Breast epithelium (tissue), 4 donors: ENCODE results near the gene LSM3. TPM values are rescaled to one million over a fixed set of nuclear protein-coding genes. Genes with fewer than 3 reads are reported as not detected.
"Not testable (repeated sequence)": the region's sequence is repeated elsewhere in the genome, so short reads cannot be mapped to it uniquely, and the experiment has no call there.

Experiments used
- DNase-seq, 2 donors: peaks; one replicate each; pipeline ENCODE4 v3.0.0-alpha.2; 2019; ENCODE audit warnings: low spot score in 2 of 2
- H3K27ac ChIP-seq, 2 donors: fragments of 200-600 bp; sonication (generic) in 1 of 2; one replicate each; pipeline ENCODE4 v1.5.1; 2016 to 2019; ENCODE audit warnings: mild to moderate bottlenecking in 1 of 2
- H3K27me3 ChIP-seq, 2 donors: fragments of 200-600 bp; sonication (generic) in 1 of 2; one replicate each; pipeline versions ENCODE4 v1.5.1 to v1.6.0; 2017 to 2019; ENCODE audit warnings: control low read depth in 1 of 2, mild to moderate bottlenecking in 1 of 2
- H3K36me3 ChIP-seq: fragments of 200-600 bp; one replicate; pipeline ENCODE4 v1.5.1; 2019
- H3K4me1 ChIP-seq, 2 donors: fragments of 200-600 bp; sonication (generic); one replicate each; pipeline ENCODE4 v1.5.1; 2016 to 2019; ENCODE audit warnings: control low read depth in 1 of 2
- H3K4me3 ChIP-seq, 3 donors: fragments of 200-600 bp; sonication (generic); 1 replicate in 2 of 3; 2 replicates in 1 of 3; pipeline ENCODE4 v1.5.1; 2016 to 2019; ENCODE audit warnings: mild to moderate bottlenecking in 3 of 3, moderate library complexity in 2 of 3
- H3K9me3 ChIP-seq, 2 donors: fragments of 200-600 bp; sonication (generic) in 1 of 2; one replicate each; pipeline ENCODE4 v1.5.1; 2016 to 2019; ENCODE audit warnings: control low read depth in 1 of 2
- CTCF ChIP-seq, 3 donors: fragments of 450-650 bp; IDR thresholded peaks; one replicate each; pipeline ENCODE4 v1.5.1; 2016 to 2017; ENCODE audit warnings: antibody characterized with exemption in 3 of 3, mild to moderate bottlenecking in 3 of 3, moderate library complexity in 3 of 3
- POLR2A ChIP-seq: fragments of 450-650 bp; IDR thresholded peaks from one replicate; pipeline ENCODE4 v1.6.1; 2016; ENCODE audit warnings: antibody characterized with exemption, mild to moderate bottlenecking, moderate library complexity
- POLR2AphosphoS5 ChIP-seq, 3 donors: sonication (generic); formaldehyde crosslinking; IDR thresholded peaks; one replicate each; pipeline ENCODE4 v1.6.1; 2017; ENCODE audit warnings: antibody characterized with exemption in 3 of 3
- intact Hi-C: fragments of 100-400 bp; cut with DNase I; formaldehyde crosslinking; loops from one replicate; pipeline ENCODE4 v1.15.1; 2023; ENCODE audit warnings: low total_unique reads
- total RNA-seq, 3 donors: library from RNA; depleted of rRNA; stranded (reverse); fragments of >200 nt; gene quantifications; one replicate each; pipeline ENCODE4 v1.1.0, GENCODE V29; 2016

The LSM3 gene
- total RNA-seq, 3 donors from 2014 or later = 10.5 to 11.5 (median 11.5) TPM

GRCh38 chr3:14222457-14222856 lies 43.8 kb downstream of the LSM3 start:
- Histone ChIP-seq H3K4me3 (no peak overlapping the region), H3K27me3 (no peaks in the 10 kb centered on the region), H3K9me3 (peaks cover 0 to 7% of the 10 kb centered on the region in 2 donors), H3K36me3 (no peaks in the 10 kb centered on the region), H3K27ac (no peak overlapping the region), H3K4me1 (no peaks in the 10 kb centered on the region)
- no peak for TF ChIP-seq CTCF (IDR thresholded peaks at IDR 0.05)
- no peak for TF ChIP-seq POLR2AphosphoS5 (IDR thresholded peaks at IDR 0.05)
- no peak for TF ChIP-seq POLR2A
- no peak for DNase-seq
- intact Hi-C loops = no loop called here

DNA sequence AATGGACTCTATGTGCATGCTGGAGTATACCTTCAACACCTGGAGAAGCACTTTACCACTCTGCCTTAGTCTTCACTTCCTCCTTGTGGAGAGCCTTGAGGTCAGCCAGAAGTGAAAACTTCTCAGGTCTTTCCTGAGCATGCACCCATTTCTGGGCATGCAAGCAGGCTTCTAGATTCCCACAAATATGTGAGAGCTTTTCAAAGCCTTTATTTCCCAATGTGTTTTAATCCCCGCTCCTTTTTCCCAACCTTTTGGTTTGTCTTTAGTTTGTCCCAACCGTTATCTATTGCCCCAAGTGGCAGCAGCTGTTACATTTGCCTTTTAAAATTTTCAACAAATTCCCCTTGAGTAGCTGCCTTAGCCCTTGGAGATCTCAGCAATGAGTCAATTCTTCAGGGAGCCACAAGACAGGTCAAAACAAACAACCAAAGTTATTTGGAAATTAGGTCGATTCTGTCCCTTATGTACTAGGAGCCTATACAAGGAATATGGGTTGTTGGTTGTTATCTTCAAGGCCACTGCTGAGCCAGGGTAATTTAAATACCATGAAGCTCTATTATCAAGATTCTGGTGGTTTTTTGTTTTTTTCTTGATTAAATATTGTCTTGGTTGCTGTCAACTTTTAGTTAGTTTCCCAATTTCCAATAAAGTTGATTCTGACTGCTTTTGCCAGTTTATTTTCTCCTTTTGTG lies 44.4 kb downstream of the LSM3 start:
- Histone ChIP-seq H3K4me1 (no peaks in the 10 kb centered on the region), H3K4me3 (no peak overlapping the region), H3K9me3 (peaks cover 0 to 7% of the 10 kb centered on the region in 2 donors), H3K27me3 (no peaks in the 10 kb centered on the region), H3K27ac (no peak overlapping the region), H3K36me3 (no peaks in the 10 kb centered on the region)
- intact Hi-C loops = no loop called here
- TF ChIP-seq CTCF (IDR thresholded peaks at IDR 0.05) (no peak), POLR2AphosphoS5 (IDR thresholded peaks at IDR 0.05) (no peak), POLR2A (no peak)
- no peak for DNase-seq

DNA sequence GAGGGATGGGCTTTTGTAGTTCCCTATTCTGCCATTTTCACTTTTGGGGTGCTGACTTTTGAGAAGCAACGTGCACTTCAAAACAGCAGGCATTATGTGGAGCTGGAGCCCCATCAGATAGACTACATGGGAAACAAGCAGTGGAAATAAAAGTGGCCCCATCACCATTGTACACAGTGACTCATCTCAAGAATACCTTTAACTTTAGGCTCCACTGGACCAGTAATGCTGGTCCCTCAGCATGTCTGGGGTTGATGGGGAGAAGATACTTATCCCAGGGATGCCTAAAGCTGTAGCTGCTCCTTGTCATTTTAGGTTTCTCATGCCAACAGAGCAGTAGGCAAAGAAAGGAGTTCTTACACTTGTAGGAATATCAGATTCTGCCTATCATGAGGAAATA lies 45.0 kb downstream of the LSM3 start:
- H3K36me3 ChIP-seq = no peaks in the 10 kb centered on the region
- intact Hi-C loops = no loop called here
- DNase-seq = no peak
- H3K27ac ChIP-seq = no peak overlapping the region
- H3K9me3 ChIP-seq = peaks cover 0 to 7% of the 10 kb centered on the region in 2 donors
- no peaks in the 10 kb centered on the region for H3K4me1 ChIP-seq
- no peak for TF ChIP-seq POLR2A
- no peak for TF ChIP-seq POLR2AphosphoS5 (IDR thresholded peaks at IDR 0.05)
- TF ChIP-seq CTCF (IDR thresholded peaks at IDR 0.05) = no peak
- H3K27me3 ChIP-seq = no peaks in the 10 kb centered on the region
- H3K4me3 ChIP-seq = no peak overlapping the region

DNA sequence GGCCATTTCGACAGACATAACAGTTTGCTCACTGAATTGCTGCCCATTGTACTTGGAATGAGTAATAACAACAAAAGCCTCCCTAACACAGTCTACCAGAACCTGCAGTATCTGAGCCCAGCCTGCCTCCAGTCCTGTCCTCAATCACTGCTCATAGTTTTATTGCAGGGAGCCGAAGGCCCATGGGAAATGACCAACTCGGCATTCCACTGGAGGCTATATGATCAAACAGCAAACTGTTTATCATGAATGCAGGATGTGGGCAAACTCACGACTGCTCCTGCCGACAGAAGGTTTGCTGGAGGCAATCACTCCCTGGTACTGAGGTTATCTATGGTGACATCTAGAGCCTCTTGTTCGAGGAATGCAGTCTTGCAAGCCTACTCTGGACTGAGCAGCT lies 46.3 kb downstream of the LSM3 start:
- Histone ChIP-seq H3K36me3 (no peaks in the 10 kb centered on the region), H3K4me3 (no peak overlapping the region), H3K27ac (peak overlapping the region in 1 of 2 donors; percentile 26), H3K4me1 (no peaks in the 10 kb centered on the region), H3K9me3 (peaks cover 0 to 7% of the 10 kb centered on the region in 2 donors), H3K27me3 (no peaks in the 10 kb centered on the region)
- intact Hi-C loops = no loop called here
- no peak for DNase-seq
- TF ChIP-seq POLR2A (no peak), POLR2AphosphoS5 (IDR thresholded peaks at IDR 0.05) (no peak)

GRCh38 chr3:14225421-14225820 lies 46.8 kb downstream of the LSM3 start:
- H3K9me3 ChIP-seq = peaks cover 0 to 7% of the 10 kb centered on the region in 2 donors
- no peak overlapping the region for H3K4me3 ChIP-seq
- intact Hi-C loops = no loop called here
- H3K27me3 ChIP-seq = no peaks in the 10 kb centered on the region
- H3K27ac ChIP-seq = no peak overlapping the region
- TF ChIP-seq CTCF (IDR thresholded peaks at IDR 0.05) (no peak), POLR2AphosphoS5 (IDR thresholded peaks at IDR 0.05) (no peak), POLR2A (no peak)
- no peaks in the 10 kb centered on the region for H3K36me3 ChIP-seq
- DNase-seq = no peak
- no peaks in the 10 kb centered on the region for H3K4me1 ChIP-seq

DNA sequence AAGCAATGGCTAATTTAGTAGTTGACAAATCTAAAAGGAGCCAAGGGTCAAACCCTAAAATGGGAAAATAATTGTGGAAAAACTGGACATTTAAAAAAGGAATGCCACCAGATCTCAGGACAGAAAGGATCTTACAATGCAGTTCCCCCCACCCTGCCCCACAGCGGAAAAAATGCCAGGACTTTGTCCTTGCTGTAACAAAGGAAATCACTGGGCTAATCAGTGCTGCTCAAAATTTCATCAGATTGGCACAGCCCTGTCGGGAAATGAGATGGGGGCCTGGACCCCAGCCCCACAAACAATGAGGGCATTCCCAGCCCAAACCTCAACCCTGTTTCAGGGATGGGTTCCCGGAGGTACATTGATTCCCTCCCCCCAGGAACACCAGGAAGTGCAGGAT lies 47.7 kb downstream of the LSM3 start:
- H3K27ac ChIP-seq, H3K27me3 ChIP-seq, H3K4me1 ChIP-seq, H3K9me3 ChIP-seq, H3K4me3 ChIP-seq, DNase-seq, H3K36me3 ChIP-seq, intact Hi-C loops: not testable (repeated sequence)
